Uterus (tissue), 2 donors: ENCODE data around the gene ACMSD.

ENCODE experiments used
- CTCF ChIP-seq, 4 experiments: fragments of 200-600 bp in 2 of 4; fragments of 450-650 bp in 2 of 4; sonication (generic) in 2 of 4; IDR thresholded peaks; one replicate each; pipeline ENCODE4 v1.5.1; 2016 to 2019; ENCODE audit warnings: antibody characterized with exemption in 4 of 4, mild to moderate bottlenecking in 2 of 4, moderate library complexity in 1 of 4
- POLR2A ChIP-seq, 2 donors: fragments of 450-650 bp; IDR thresholded peaks; one replicate each; pipeline ENCODE4 v1.6.1; 2016; ENCODE audit warnings: antibody characterized with exemption in 2 of 2, mild to moderate bottlenecking in 1 of 2, moderate library complexity in 1 of 2

- TF ChIP-seq CTCF (IDR thresholded peaks at IDR 0.05) (no peak), POLR2A (IDR thresholded peaks at IDR 0.05) (no peak)
Measured at GRCh38 chr2:134949981-134950708, 111.7 kb downstream of the ACMSD start.
